Neural progenitor cell (in vitro differentiated cells): ENCODE results near the gene CALN1.

Experiments used
- CTCF ChIP-seq: fragments of 200-600 bp; sonication (generic); IDR thresholded peaks from 2 replicates; pipeline ENCODE4 v1.5.1; 2017; ENCODE audit warnings: antibody characterized with exemption, mild to moderate bottlenecking
- EZH2 ChIP-seq: fragments of 200-600 bp; sonication (generic); IDR thresholded peaks from 2 replicates; pipeline ENCODE4 v1.6.1; 2017; ENCODE audit warnings: antibody characterized with exemption, mild to moderate bottlenecking, moderate library complexity

- TF ChIP-seq CTCF (no peak), EZH2 (no peak)
Measured at GRCh38 chr7:71982851-71983250, 429.3 kb downstream of the CALN1 start.
